HG02943 (cell line): ENCODE data around the gene TBC1D22A.

ENCODE experiments used
- ATAC-seq: cut with Tn5 transposase; IDR thresholded peaks from one replicate; pipeline ENCODE4 v1.9.1; 2021; ENCODE audit warnings: mild to moderate bottlenecking, low read depth, moderate library complexity; ENCODE audit not compliant: unreplicated experiment

TBC1D22A gene

GRCh38 chr22:46945481-46945880 lies 183.0 kb downstream of the TBC1D22A start:
- ATAC-seq: no peak

- ATAC-seq: no peak
These were observed 184.0 kb downstream of the TBC1D22A start for GRCh38 chr22:46946383-46946962.

GRCh38 chr22:46947516-46948257 lies 185.2 kb downstream of the TBC1D22A start:
- no peak for ATAC-seq

GRCh38 chr22:46948411-46949144 lies 186.1 kb downstream of the TBC1D22A start:
- no peak for ATAC-seq

- no peak for ATAC-seq
These were observed 188.9 kb downstream of the TBC1D22A start for GRCh38 chr22:46951350-46951749.

- ATAC-seq: no peak
These were observed 189.5 kb downstream of the TBC1D22A start for GRCh38 chr22:46951973-46952372.

GRCh38 chr22:46953968-46954765 lies 191.7 kb downstream of the TBC1D22A start:
- no peak for ATAC-seq

GRCh38 chr22:46954781-46955180 lies 192.3 kb downstream of the TBC1D22A start:
- no peak for ATAC-seq

- ATAC-seq: no peak
These were observed 194.2 kb downstream of the TBC1D22A start for GRCh38 chr22:46956498-46957215.

- ATAC-seq: no peak
These were observed 195.1 kb downstream of the TBC1D22A start for GRCh38 chr22:46957521-46957920.

- no peak for ATAC-seq
These were observed 195.7 kb downstream of the TBC1D22A start for GRCh38 chr22:46958191-46958590.

- no peak for ATAC-seq
These were observed 196.2 kb downstream of the TBC1D22A start for GRCh38 chr22:46958658-46959057.

- ATAC-seq: no peak
These were observed 196.9 kb downstream of the TBC1D22A start for GRCh38 chr22:46959369-46959768.

- no peak for ATAC-seq
These were observed 199.3 kb downstream of the TBC1D22A start for GRCh38 chr22:46961591-46962295.

GRCh38 chr22:46962406-46962805 lies 200.0 kb downstream of the TBC1D22A start:
- no peak for ATAC-seq

GRCh38 chr22:46963672-46964545 lies 201.5 kb downstream of the TBC1D22A start:
- ATAC-seq: no peak

GRCh38 chr22:46964773-46965550 lies 202.5 kb downstream of the TBC1D22A start:
- no peak for ATAC-seq
